Measurements from ENCODE around the gene FOXP1.

- no peak for TF ChIP-seq CTCF (IDR thresholded peaks at IDR 0.05)
- no peak for TF ChIP-seq POLR2A (IDR thresholded peaks at IDR 0.05)
- no peak for TF ChIP-seq POLR2AphosphoS5 (IDR thresholded peaks at IDR 0.05)
Measured at GRCh38 chr3:71416876-71417275, 166.7 kb downstream of the FOXP1 start.
